ENCODE measurements around the gene JARID2.

DNA sequence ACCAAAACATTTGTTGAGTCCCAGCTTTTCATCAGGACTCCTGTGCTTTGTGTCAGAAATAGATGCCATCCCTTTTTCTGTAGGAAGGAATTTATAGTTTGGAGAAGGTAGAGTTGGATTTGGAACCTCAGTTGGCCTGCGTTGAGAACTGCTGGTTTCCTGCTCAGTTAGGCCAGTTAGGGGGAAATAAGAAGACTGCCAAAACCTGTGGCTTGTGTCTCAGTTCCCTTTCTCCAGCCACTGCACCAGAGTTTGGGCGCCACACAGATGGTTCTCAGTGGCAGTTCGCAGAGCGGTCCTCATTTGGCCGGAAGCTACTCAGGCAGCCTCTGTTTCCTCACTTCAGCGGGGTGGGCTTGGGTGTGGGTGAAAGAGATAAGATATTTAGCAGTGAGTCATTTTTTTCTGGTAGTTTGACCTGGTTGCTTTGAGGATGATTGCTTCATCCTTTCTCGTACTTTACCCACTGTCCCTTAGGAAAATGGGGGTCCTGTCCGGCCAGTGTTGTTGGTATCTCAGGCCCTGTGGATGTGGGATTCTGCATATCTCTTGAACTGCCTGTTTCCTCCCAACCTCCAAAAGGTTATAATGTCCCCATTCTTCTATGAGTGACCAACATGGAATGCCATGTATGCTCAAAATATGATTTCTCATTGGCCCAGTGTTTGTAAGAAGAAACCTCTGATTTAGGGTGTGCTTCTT lies 53.7 kb downstream of the JARID2 start:
- TF ChIP-seq, protein P1, sequence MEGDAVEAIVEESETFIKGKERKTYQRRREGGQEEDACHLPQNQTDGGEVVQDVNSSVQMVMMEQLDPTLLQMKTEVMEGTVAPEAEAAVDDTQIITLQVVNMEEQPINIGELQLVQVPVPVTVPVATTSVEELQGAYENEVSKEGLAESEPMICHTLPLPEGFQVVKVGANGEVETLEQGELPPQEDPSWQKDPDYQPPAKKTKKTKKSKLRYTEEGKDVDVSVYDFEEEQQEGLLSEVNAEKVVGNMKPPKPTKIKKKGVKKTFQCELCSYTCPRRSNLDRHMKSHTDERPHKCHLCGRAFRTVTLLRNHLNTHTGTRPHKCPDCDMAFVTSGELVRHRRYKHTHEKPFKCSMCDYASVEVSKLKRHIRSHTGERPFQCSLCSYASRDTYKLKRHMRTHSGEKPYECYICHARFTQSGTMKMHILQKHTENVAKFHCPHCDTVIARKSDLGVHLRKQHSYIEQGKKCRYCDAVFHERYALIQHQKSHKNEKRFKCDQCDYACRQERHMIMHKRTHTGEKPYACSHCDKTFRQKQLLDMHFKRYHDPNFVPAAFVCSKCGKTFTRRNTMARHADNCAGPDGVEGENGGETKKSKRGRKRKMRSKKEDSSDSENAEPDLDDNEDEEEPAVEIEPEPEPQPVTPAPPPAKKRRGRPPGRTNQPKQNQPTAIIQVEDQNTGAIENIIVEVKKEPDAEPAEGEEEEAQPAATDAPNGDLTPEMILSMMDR (IDR thresholded peaks at IDR 0.05), result no peak
- TF ChIP-seq POLR2A (IDR thresholded peaks at IDR 0.05), result no peak

All from heart left ventricle (tissue), 13 donors.